ENCODE results near the gene KLLN. TPM values are rescaled to one million over a fixed set of nuclear protein-coding genes. Genes with fewer than 3 reads are reported as not detected.
"Not testable (repeated sequence)": the region's sequence is repeated elsewhere in the genome, so short reads cannot be mapped to it uniquely, and the experiment has no call there.

The KLLN gene
- total RNA-seq, 4 donors from 2014 or later = 0.79 to 1.00 (median 0.82) TPM; not detected in 1

- Histone ChIP-seq H3K4me1 (peaks cover 0 to 48% (median 26%) of the 10 kb centered on the region in 4 donors), H3K27me3 (no peaks in the 10 kb centered on the region), H3K4me3 (peak overlapping the region in 3 of 4 donors; percentile 74 to 97 (median 77)), H3K27ac (peak overlapping the region; percentile 93 to 100 (median 98)), H3K36me3 (no peaks in the 10 kb centered on the region), H3K9me3 (no peaks in the 10 kb centered on the region)
- in situ Hi-C loops (cut with MboI; ENCODE audit: low pct_ligation_motif_present in 1 of 4, low pct_unique_long_range_greater_than_20kb in 1 of 4, low sequenced_read_pairs in 3 of 4) (loop anchor here (10.0 to 25.0 kb wide), 4 partner anchors 245 to 520 kb away; no protein-coding TSS in a partner anchor), intact Hi-C loops (cut with DNase I; ENCODE audit: low total_unique reads) (no loop called here)
- no peak for TF ChIP-seq POLR2AphosphoS5 (IDR thresholded peaks at IDR 0.05)
- TF ChIP-seq POLR2A (IDR thresholded peaks at IDR 0.05) = no peak
- TF ChIP-seq CTCF (IDR thresholded peaks at IDR 0.05) = no peak
- TF ChIP-seq EP300 (IDR thresholded peaks at IDR 0.05; ENCODE audit: low read depth) = no peak
- no peak for DNase-seq
Observed at GRCh38 chr10:87867453-87867852, 4.1 kb upstream of the KLLN start.

GRCh38 chr10:87866412-87866974, 3.2 kb upstream of the KLLN start:
- no peak for DNase-seq
- Histone ChIP-seq H3K36me3 (no peaks in the 10 kb centered on the region), H3K4me1 (peaks cover 0 to 42% (median 28%) of the 10 kb centered on the region in 4 donors), H3K27ac (peak overlapping the region; percentile 93 to 100 (median 98)), H3K9me3 (no peaks in the 10 kb centered on the region), H3K4me3 (peak overlapping the region in 3 of 4 donors; percentile 74 to 97 (median 77)), H3K27me3 (no peaks in the 10 kb centered on the region)
- intact Hi-C loops (cut with DNase I; ENCODE audit: low total_unique reads) (no loop called here), in situ Hi-C loops (cut with MboI; ENCODE audit: low pct_ligation_motif_present in 1 of 4, low pct_unique_long_range_greater_than_20kb in 1 of 4, low sequenced_read_pairs in 3 of 4) (loop anchor here (10.0 to 25.0 kb wide), 4 partner anchors 246 to 521 kb away; no protein-coding TSS in a partner anchor)
- TF ChIP-seq EP300 (IDR thresholded peaks at IDR 0.05; ENCODE audit: low read depth) (no peak), POLR2AphosphoS5 (IDR thresholded peaks at IDR 0.05) (no peak), CTCF (IDR thresholded peaks at IDR 0.05) (no peak), POLR2A (IDR thresholded peaks at IDR 0.05) (no peak)
- WGBS, 2 donors (ENCODE audit: low coverage in 1 of 2) = 0 to 4% methylated on average over 3 of the region's 3 CpGs

- peak overlapping the region; percentile 93 to 100 (median 98) for H3K27ac ChIP-seq
- H3K36me3 ChIP-seq = no peaks in the 10 kb centered on the region
- no peak for DNase-seq
- no peak for TF ChIP-seq POLR2A (IDR thresholded peaks at IDR 0.05)
- no peak for TF ChIP-seq CTCF (IDR thresholded peaks at IDR 0.05)
- no peak for TF ChIP-seq EP300 (IDR thresholded peaks at IDR 0.05; ENCODE audit: low read depth)
- TF ChIP-seq POLR2AphosphoS5 (IDR thresholded peaks at IDR 0.05) = no peak
- WGBS, 2 donors (ENCODE audit: low coverage in 1 of 2) = 0% methylated on average over 4 of the region's 4 CpGs
- peak overlapping the region; percentile 69 to 97 (median 76) for H3K4me3 ChIP-seq
- in situ Hi-C loops (cut with MboI; ENCODE audit: low pct_ligation_motif_present in 1 of 4, low pct_unique_long_range_greater_than_20kb in 1 of 4, low sequenced_read_pairs in 3 of 4) (loop anchor here (10.0 to 25.0 kb wide), 4 partner anchors 247 to 522 kb away; no protein-coding TSS in a partner anchor), intact Hi-C loops (cut with DNase I; ENCODE audit: low total_unique reads) (no loop called here)
- H3K4me1 ChIP-seq = peaks cover 0 to 42% (median 29%) of the 10 kb centered on the region in 4 donors
- no peaks in the 10 kb centered on the region for H3K9me3 ChIP-seq
- H3K27me3 ChIP-seq = no peaks in the 10 kb centered on the region
Observed at GRCh38 chr10:87865241-87865881, 2.0 kb upstream of the KLLN start.

GRCh38 chr10:87864496-87865059, 1.2 kb upstream of the KLLN start:
- DNase-seq = no peak
- Histone ChIP-seq H3K4me1 (peaks cover 0 to 37% (median 26%) of the 10 kb centered on the region in 4 donors), H3K9me3 (no peaks in the 10 kb centered on the region), H3K27ac (peak overlapping the region; percentile 93 to 100 (median 98)), H3K36me3 (no peaks in the 10 kb centered on the region), H3K4me3 (peak overlapping the region; percentile 69 to 97 (median 76)), H3K27me3 (no peaks in the 10 kb centered on the region)
- WGBS, 2 donors (ENCODE audit: low coverage in 1 of 2) = 0% methylated on average over 13 to 16 of the region's 16 CpGs
- TF ChIP-seq EP300 (IDR thresholded peaks at IDR 0.05; ENCODE audit: low read depth) (no peak), POLR2AphosphoS5 (IDR thresholded peaks at IDR 0.05) (no peak), CTCF (IDR thresholded peaks at IDR 0.05) (no peak), POLR2A (IDR thresholded peaks at IDR 0.05) (no peak)
- intact Hi-C loops (cut with DNase I; ENCODE audit: low total_unique reads) = no loop called here
- in situ Hi-C loops (cut with MboI; ENCODE audit: low pct_ligation_motif_present in 1 of 4, low pct_unique_long_range_greater_than_20kb in 1 of 4, low sequenced_read_pairs in 3 of 4) = loop anchor here (10.0 to 25.0 kb wide), 4 partner anchors 248 to 523 kb away; no protein-coding TSS in a partner anchor

GRCh38 chr10:87863951-87864495, 690 bp upstream of the KLLN start:
- H3K27me3 ChIP-seq; intact Hi-C loops (cut with DNase I; ENCODE audit: low total_unique reads); H3K36me3 ChIP-seq; H3K9me3 ChIP-seq: not testable (repeated sequence)
- 1% methylated on average over 33 of the region's 47 CpGs; no CpG with 5 or more reads in 1 of the 2 donors for WGBS, 2 donors (ENCODE audit: low coverage in 1 of 2)
- H3K4me1 ChIP-seq = peaks cover 0 to 32% (median 22%) of the 10 kb centered on the region in 4 donors
- peak overlapping the region; percentile 93 to 100 (median 98) for H3K27ac ChIP-seq
- peak overlapping the region; percentile 69 to 97 (median 76) for H3K4me3 ChIP-seq
- in situ Hi-C loops (cut with MboI; ENCODE audit: low pct_ligation_motif_present in 1 of 4, low pct_unique_long_range_greater_than_20kb in 1 of 4, low sequenced_read_pairs in 3 of 4) = loop anchor here (10.0 to 25.0 kb wide), 4 partner anchors 248 to 523 kb away; no protein-coding TSS in a partner anchor
- DNase-seq = peak; percentile 22

Measured in transverse colon (tissue), 4 donors.